ENCODE measurements around the gene ACAD9. TPM values are rescaled to one million over a fixed set of nuclear protein-coding genes. Genes with fewer than 3 reads are reported as not detected.
"Not testable (repeated sequence)": the region's sequence is repeated elsewhere in the genome, so short reads cannot be mapped to it uniquely, and the experiment has no call there.

Gene ACAD9
- total RNA-seq, 1 donor from 2014 or later, result 34.7 TPM

DNA sequence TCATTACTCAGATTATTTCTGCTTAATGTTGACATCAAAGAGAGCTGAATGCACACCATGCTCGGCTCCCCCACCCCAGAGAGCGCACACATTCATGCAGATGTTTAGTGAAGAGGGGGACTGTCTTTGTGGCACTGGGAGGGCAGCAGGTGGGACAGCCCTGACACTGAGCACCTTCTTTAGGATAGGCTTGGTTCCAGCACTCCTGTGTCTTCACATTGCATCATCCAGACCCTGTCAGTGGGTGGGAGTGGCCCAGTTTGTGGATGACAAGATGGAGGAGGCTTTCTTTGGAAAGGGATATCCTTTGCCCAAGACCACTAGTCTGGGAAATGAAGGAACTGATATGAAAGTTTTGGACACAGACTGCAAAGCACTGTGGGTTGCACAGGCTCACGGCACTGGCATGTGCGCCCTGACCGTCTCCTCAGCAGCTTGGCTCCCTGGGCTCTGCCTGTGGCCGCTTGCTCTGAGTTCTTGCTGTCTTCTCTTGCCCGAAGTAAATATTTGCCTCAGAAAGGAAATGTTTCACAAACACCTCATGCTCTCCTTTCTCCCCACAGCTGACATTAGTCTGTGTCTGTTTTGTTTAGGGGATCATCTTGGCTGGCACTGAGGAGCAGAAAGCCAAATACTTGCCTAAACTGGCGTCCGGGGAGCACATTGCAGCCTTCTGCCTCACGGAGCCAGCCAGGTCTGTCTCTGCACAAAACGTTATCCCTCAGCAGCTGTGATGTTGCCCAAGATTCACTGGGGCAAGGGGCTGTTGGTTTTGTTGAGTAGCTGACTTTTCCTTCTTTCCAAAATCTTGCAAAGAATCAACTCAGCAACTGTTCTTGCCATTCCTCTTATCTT is 16.6 kb downstream of the ACAD9 start:
- ATAC-seq, result no peak

DNA sequence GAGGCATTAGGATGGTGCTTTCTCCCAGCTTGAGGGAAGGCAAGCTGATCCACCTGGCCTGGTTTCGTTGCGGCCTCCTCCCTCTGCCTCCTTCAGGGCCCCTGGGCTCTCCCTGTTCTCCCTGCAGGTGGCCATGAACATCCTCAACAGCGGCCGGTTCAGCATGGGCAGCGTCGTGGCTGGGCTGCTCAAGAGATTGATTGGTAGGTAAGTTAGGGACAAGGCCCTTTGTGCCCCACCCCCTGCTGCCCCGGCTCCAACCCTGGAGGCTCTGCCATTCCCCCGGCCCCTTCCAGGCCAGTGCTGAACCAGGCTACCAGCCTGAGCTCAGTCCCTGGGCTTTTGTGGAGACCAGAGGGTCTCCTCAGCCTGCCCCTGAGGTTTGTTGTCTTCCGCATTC is 23.0 kb downstream of the ACAD9 start:
- no peak for ATAC-seq

DNA sequence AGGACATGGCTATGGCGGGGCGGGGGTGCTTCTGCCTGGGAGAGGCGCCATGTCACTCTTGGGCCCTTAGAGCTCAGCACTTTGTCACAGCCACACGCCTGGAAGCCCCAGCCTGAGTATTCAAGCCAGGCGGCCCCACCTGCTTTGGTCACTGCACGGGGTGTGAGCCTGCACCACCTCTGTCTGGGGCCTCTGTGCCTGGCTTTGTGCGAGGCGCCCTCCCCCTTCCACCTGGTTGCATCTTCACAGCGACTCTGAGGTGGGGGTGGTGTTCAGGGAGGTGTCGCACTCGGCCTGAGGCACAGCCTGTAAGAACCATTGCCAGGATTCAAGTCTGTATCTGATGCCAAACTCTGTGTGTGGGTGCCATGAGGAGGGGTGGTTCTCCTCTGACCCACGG is 24.1 kb downstream of the ACAD9 start:
- no peak for ATAC-seq

DNA sequence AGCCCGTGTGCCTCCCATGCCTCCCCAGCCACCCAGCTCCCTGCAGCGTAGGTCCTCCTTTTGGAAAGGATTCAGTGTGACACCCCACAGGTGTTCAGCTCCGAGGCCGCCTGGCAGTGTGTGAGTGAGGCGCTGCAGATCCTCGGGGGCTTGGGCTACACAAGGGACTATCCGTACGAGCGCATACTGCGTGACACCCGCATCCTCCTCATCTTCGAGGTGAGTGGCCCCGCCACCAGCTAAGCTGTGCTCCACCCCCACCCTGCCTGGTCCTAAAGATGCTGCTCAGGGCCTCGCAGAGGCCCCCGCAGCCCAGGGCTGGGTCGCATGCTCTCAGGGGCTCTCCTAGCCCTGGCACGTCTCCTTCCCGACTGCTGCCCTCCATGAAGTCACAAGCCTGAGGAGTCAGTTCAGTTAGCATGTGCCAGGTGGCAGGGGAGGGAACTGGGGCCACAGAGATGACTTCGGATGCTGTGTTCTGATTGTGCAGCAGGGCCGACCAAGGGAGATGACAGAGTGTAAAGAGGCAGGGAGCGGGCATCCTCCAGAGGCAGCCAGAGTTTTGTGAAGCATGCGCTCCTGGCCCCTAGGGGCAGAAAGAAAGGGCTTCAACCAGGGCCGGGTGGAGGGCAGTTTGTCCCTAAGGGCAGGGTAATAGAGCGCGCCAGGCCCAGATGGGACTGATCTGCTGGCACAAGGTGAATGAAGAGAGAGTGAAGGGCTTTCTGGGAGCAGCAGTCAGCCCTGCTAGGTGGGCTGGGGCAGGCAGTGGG is 26.8 kb downstream of the ACAD9 start:
- ATAC-seq, result no peak

DNA sequence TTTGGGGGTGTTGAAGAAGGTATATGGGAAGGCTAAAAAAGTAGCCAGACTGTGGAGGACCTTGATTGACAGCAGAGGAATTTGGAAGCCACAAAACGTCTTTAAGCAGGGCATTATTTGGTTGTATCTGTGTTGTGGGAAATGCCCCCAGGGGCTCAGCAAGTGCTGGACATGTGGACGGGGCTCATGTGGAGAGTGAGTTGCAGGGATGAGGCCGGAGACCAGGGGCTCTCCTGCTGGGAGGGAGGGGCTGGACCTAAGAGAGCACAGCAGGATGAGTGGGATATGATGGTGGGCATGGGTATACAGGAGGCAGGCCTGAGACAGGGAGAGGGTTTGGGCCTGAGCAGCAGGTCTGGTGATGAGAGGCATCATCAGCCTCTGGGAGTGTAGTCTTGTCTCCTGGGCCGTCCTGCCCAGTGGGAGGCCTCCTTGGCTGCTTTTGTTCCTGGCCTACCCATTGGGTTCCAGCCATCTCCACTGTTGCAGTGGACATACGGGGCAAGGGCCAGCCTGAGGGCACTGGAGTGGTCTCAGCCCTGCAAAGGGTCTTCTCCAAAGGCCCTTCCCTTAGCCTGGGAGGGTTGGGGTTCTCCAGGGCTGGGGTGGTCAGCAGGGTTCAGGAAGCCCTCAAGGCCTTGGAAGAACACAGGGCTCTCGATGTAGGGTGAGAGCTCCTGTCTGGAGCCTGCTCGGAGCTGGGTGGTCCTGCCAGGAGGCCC is 27.5 kb downstream of the ACAD9 start:
- ATAC-seq, result no peak

- no peak for ATAC-seq
Measured at GRCh38 chr3:128907706-128908445, 28.5 kb downstream of the ACAD9 start.

DNA sequence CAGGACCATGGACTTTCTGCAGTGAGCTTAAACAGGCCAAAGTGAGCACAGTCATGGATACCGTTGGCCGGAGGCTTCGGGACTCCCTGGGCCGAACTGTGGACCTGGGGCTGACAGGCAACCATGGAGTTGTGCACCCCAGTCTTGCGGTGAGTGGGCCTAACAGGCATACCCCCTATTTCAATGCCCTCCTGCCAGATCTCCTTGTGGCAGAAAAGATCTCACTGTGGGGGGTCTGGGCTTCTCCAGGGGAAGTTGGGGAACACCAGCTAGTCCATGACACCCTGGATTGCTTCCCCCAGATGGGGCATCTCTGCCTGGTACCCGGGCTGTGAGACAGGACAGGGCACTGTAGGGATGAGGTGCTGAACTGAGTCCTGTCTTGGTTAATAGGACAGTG is 29.5 kb downstream of the ACAD9 start:
- ATAC-seq, result no peak

DNA sequence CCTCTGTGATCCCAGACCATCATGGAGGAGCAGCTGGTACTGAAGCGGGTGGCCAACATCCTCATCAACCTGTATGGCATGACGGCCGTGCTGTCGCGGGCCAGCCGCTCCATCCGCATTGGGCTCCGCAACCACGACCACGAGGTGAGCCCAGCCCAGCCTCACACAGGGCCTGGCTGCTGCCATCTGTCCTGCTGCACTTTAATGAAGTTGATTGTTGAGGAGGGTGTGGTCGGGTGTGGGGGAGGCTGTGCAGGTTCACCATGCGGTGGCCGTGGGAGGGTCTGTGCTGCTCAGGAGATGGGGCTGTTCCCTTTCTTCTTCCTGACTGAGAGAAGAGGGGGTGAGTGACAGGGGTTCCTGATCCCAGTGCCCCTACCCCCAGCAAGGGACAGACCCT is 30.6 kb downstream of the ACAD9 start:
- ATAC-seq, result no peak

DNA sequence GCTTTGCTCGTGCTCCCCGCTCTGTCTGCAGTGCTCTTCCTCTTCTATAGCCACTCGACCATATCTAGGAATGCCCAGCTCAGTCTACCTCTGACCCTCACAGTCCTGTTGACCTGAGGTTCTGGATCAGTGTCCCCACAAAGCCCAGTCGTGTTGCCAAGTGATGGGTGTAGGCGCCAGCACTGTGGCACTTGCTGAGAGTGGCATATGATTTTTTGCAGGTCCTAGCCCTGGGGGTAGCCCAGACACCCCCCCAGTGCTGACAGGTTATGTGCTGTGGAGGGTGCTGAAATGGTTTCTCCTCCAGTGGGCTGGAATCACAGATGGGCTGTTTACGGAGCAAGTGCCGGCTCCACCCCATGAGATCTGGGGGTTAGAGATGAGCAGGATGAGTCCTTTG is 32.5 kb downstream of the ACAD9 start:
- ATAC-seq, result no peak

DNA sequence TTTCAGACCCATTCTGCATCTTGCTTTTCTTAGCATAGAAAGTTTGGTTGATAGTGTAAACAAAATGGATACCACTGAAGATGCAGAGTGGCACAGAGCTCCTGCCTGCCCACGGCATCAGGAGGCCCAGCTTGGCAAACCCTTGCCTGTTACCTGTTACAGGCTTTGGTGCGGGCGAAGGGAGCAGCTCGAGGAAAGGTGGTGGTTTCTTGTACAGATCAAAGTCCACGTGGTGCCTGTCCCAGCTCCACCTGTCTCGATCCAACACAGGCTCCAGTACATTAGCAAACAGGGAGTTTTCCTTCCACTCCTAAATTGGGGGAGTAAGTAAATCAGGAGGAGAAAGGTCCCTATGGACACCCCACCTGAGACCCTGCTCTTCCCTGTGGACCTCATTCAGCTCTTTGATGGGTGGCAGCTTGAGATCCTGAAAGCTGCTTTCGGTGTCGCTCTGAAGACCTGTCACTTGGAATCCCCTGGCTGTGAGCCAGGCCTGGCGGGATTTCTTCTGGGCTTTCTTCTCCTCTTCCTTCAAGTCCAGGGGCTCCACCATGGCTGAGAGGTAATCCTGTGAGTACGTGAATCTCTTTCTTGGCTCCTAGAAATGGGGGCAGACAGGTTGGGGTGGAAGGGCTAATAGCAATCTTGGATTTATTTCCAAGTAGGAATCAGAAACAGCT is 35.7 kb downstream of the ACAD9 start:
- no peak for ATAC-seq

- no peak for ATAC-seq
Measured at GRCh38 chr3:128917291-128917690, 37.9 kb downstream of the ACAD9 start.

GRCh38 chr3:128919988-128920387 is 40.6 kb downstream of the ACAD9 start:
- no peak for ATAC-seq

GRCh38 chr3:128922804-128923459 is 43.5 kb downstream of the ACAD9 start:
- no peak for ATAC-seq

GRCh38 chr3:128923576-128923975 is 44.2 kb downstream of the ACAD9 start:
- ATAC-seq, result no peak

- not testable (repeated sequence) for ATAC-seq
Measured at GRCh38 chr3:128923986-128924385, 44.6 kb downstream of the ACAD9 start.

DNA sequence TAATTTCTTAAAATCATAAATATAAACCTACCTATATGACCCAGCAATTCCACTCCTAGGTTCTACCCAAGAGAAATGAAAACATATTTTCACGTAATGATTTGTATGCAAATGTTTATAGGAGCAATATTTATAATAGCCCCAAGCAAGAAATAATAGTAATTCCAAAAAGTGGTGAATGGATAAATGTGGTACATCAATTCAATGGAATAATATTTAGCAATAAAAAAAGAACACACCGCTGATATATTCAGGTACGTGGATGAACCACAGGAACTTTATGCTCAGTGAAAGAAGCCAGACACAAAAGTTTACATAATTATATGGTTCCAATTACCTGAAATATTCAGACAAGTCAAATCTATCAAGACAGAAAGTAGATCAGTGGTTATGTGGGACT is 49.9 kb downstream of the ACAD9 start:
- no peak for ATAC-seq

DNA sequence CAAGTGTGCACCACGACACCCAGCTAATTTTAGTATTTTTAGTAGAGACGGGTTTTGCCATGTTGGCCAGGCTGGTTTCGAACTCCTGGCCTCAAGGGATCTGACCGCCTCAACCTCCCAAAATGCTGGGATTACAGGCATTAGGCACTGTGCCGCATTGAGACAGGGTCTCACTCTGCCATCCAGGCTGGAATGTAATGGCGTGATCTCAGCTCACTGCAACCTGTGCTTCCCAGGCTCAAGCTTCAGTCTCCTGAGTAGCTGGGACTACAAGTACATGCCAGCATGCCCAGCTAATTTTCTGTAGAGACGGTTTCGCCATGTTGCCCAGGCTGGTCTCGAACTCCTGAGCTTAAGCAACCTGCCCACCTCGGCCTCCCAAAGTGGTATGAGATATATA is 51.6 kb downstream of the ACAD9 start:
- no peak for ATAC-seq

- peak; percentile 78 for ATAC-seq
Measured at GRCh38 chr3:128932516-128933212, 53.2 kb downstream of the ACAD9 start.

- peak; percentile 14 for ATAC-seq
Measured at GRCh38 chr3:128933213-128933921, 53.9 kb downstream of the ACAD9 start.

DNA sequence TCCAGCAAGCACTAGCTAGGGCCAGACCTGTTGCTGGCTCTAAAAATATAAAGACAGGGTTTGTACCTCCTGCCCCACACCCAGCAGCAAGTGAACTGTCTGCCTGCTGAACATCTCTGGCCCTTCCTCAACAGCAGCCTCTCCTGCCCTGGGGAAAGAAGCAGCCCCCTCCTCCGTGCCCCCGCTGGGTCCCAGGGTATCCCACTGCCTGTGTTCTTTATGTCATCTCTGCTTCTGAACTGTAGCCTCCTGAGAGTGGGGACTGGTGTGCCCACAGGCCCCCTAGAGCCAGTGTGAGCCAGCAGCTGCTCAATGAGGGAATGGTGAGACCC is 54.5 kb downstream of the ACAD9 start:
- ATAC-seq, result peak; percentile 5
